ENCODE data around the gene RAVER2. TPM values are rescaled to one million over a fixed set of nuclear protein-coding genes. Genes with fewer than 3 reads are reported as not detected.

RAVER2 gene
- total RNA-seq, 1 experiment from 2014 or later: 20.3 TPM

DNA sequence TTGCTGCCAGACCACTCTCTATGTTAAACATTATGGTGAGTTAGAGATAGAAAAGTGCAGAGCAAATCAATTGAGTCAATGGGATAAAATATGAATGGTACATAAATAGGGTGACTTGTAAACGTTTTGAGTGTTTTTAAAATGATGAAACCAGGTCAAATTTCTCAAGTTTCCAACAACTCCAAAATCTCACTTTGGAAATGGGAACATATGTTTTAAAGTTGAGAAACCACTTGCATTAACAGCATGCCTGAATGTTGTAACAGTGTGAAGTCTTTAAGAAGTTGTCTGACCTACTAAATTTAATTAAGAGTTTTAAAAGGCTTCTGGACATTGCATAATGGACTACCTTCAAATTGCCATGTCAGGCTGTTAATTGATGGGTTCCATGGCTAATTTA lies 33.6 kb upstream of the RAVER2 start:
- Mint-ChIP-seq H3K36me3 (no peaks in the 10 kb centered on the region), H3K9me3 (no peaks in the 10 kb centered on the region), H3K4me1 (peaks cover 12% of the 10 kb centered on the region), H3K27ac (no peak overlapping the region), H3K4me3 (no peak overlapping the region), H3K27me3 (ENCODE audit: low read depth) (no peaks in the 10 kb centered on the region; the same call in 1 of the 2 replicates)
- TF ChIP-seq TEAD1 (CRISPR knock-in tag; IDR thresholded peaks at IDR 0.05) (no peak), ZNF416 (CRISPR knock-in tag; IDR thresholded peaks at IDR 0.05) (no peak), AFF4 (CRISPR knock-in tag; IDR thresholded peaks at IDR 0.05; ENCODE audit: borderline replicate concordance) (no peak), SMAD3 (CRISPR knock-in tag; IDR thresholded peaks at IDR 0.05; ENCODE audit: borderline replicate concordance) (no peak), ESRRA (CRISPR knock-in tag; IDR thresholded peaks at IDR 0.05; ENCODE audit: borderline replicate concordance) (no peak), NFATC4 (CRISPR knock-in tag; IDR thresholded peaks at IDR 0.05) (no peak), ATF1 (CRISPR knock-in tag; IDR thresholded peaks at IDR 0.05) (no peak), ZNF232 (CRISPR knock-in tag; IDR thresholded peaks at IDR 0.05) (no peak), ARID4B (CRISPR knock-in tag; IDR thresholded peaks at IDR 0.05; ENCODE audit: borderline replicate concordance) (no peak), E2F1 (CRISPR knock-in tag; IDR thresholded peaks at IDR 0.05) (no peak), HMGA2 (CRISPR knock-in tag; IDR thresholded peaks at IDR 0.05) (no peak)
- TF ChIP-seq, protein P1, sequence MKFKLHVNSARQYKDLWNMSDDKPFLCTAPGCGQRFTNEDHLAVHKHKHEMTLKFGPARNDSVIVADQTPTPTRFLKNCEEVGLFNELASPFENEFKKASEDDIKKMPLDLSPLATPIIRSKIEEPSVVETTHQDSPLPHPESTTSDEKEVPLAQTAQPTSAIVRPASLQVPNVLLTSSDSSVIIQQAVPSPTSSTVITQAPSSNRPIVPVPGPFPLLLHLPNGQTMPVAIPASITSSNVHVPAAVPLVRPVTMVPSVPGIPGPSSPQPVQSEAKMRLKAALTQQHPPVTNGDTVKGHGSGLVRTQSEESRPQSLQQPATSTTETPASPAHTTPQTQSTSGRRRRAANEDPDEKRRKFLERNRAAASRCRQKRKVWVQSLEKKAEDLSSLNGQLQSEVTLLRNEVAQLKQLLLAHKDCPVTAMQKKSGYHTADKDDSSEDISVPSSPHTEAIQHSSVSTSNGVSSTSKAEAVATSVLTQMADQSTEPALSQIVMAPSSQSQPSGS (CRISPR knock-in tag; IDR thresholded peaks at IDR 0.05; ENCODE audit: borderline replicate concordance, low read depth): no peak
- TF ChIP-seq, protein P2, sequence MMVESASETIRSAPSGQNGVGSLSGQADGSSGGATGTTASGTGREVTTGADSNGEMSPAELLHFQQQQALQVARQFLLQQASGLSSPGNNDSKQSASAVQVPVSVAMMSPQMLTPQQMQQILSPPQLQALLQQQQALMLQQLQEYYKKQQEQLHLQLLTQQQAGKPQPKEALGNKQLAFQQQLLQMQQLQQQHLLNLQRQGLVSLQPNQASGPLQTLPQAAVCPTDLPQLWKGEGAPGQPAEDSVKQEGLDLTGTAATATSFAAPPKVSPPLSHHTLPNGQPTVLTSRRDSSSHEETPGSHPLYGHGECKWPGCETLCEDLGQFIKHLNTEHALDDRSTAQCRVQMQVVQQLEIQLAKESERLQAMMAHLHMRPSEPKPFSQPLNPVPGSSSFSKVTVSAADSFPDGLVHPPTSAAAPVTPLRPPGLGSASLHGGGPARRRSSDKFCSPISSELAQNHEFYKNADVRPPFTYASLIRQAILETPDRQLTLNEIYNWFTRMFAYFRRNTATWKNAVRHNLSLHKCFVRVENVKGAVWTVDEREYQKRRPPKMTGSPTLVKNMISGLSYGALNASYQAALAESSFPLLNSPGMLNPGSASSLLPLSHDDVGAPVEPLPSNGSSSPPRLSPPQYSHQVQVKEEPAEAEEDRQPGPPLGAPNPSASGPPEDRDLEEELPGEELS (CRISPR knock-in tag; IDR thresholded peaks at IDR 0.05): no peak
- ChIA-PET CTCF (no interaction called here), POLR2A (no interaction called here)
- DNase-seq (ENCODE audit: low spot score) (no peak), ATAC-seq (no peak)
